Upper lobe of right lung (tissue), 1 donor: ENCODE data around the gene ANKS3. TPM values are rescaled to one million over a fixed set of nuclear protein-coding genes. Genes with fewer than 3 reads are reported as not detected.

Experiments used
- ATAC-seq: fragments of 200-7000 bp; cut with Tn5 transposase; one replicate; pipeline ENCODE4 v1.9.1; 2020; ENCODE audit warnings: mild to moderate bottlenecking, moderate library complexity
- DNase-seq: peaks from one replicate; pipeline ENCODE4 v3.0.0-alpha.2; 2020
- H3K27ac ChIP-seq: fragments of 200-600 bp; one replicate; pipeline ENCODE4 v1.8.0; 2022
- H3K27me3 ChIP-seq: fragments of 200-600 bp; one replicate; pipeline ENCODE4 v1.8.0; 2022; ENCODE audit warnings: mild to moderate bottlenecking
- H3K36me3 ChIP-seq: fragments of 200-600 bp; one replicate; pipeline ENCODE4 v1.8.0; 2022
- H3K4me1 ChIP-seq: fragments of 200-600 bp; one replicate; pipeline ENCODE4 v1.8.0; 2022
- H3K4me3 ChIP-seq: fragments of 200-600 bp; one replicate; pipeline ENCODE4 v1.8.0; 2022; ENCODE audit warnings: mild to moderate bottlenecking
- H3K9me3 ChIP-seq: fragments of 200-600 bp; one replicate; pipeline ENCODE4 v1.8.0; 2022
- intact Hi-C: fragments of 100-400 bp; cut with DNase I; formaldehyde crosslinking; loops from one replicate; pipeline ENCODE4 v1.11.0; 2022
- total RNA-seq: library from RNA; stranded (reverse); fragmentation: NEBNext Ultra II Directional; extraction: Animal tissue kit (Norgen Biotek cat#: 25700); gene quantifications from one replicate; pipeline ENCODE4 v1.2.1, GENCODE V29; 2021
- TF ChIP-seq, protein P1 (sequence below): fragments of 200-600 bp; IDR thresholded peaks from one replicate; pipeline ENCODE4 v1.8.0; 2022; ENCODE audit warnings: antibody characterized with exemption
- donor health status: DM: no; HTN: yes; CAD: no; lungs with severe emphysema.

ANKS3 gene
- total RNA-seq, 1 donor from 2014 or later = 20.6 TPM

DNA sequence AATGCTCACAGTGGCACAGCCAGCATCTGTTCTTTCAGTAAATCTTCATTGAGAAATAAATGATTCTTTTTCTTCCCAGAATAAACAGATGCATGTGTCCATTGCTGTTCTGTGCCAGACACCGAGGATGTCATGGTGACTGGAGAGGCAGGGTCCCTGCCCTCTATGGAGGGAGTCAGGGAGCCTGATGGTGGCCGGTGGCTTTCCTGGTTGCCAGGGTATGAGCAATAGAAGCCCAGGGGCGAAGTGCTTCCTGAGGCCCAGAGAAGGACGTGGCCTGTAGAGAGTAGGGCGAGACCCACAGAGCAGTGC, 70.7 kb downstream of the ANKS3 start:
- H3K4me1 ChIP-seq = peaks cover 49% of the 10 kb centered on the region

DNA sequence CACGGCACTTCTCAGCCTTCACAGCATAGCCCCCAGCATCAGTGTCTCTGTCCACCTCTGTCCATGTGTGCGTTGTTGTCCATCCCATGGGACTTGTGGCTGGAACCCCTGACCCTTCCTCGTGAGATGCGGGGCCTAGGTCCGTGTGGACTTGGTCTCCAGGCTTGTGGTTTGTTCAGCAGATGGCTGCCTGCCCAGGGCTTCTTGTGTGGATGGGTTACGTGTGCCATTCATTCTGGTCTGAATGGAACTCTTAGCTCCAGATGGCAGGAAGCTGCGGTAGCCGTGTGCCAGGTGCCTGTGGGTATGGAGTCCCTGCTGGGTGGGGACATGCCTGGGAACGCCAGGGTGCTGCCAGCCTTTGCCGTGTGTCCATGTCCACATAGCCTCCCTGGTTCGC, 72.4 kb downstream of the ANKS3 start:
- Histone ChIP-seq H3K27me3 (no peaks in the 10 kb centered on the region), H3K9me3 (no peaks in the 10 kb centered on the region), H3K36me3 (peaks cover 38% of the 10 kb centered on the region), H3K27ac (peak overlapping the region; percentile 56), H3K4me3 (no peak overlapping the region), H3K4me1 (peaks cover 49% of the 10 kb centered on the region)
- intact Hi-C loops = no loop called here
- peak; percentile 79 for DNase-seq
- peak; percentile 40 for ATAC-seq
- TF ChIP-seq, protein P1, sequence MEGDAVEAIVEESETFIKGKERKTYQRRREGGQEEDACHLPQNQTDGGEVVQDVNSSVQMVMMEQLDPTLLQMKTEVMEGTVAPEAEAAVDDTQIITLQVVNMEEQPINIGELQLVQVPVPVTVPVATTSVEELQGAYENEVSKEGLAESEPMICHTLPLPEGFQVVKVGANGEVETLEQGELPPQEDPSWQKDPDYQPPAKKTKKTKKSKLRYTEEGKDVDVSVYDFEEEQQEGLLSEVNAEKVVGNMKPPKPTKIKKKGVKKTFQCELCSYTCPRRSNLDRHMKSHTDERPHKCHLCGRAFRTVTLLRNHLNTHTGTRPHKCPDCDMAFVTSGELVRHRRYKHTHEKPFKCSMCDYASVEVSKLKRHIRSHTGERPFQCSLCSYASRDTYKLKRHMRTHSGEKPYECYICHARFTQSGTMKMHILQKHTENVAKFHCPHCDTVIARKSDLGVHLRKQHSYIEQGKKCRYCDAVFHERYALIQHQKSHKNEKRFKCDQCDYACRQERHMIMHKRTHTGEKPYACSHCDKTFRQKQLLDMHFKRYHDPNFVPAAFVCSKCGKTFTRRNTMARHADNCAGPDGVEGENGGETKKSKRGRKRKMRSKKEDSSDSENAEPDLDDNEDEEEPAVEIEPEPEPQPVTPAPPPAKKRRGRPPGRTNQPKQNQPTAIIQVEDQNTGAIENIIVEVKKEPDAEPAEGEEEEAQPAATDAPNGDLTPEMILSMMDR = no peak

More for the DNA sequence above, 70.7 kb downstream of the ANKS3 start:
- Histone ChIP-seq H3K27me3 (no peaks in the 10 kb centered on the region), H3K36me3 (peaks cover 38% of the 10 kb centered on the region), H3K27ac (peak overlapping the region; percentile 76), H3K4me3 (no peak overlapping the region), H3K9me3 (no peaks in the 10 kb centered on the region)
- TF ChIP-seq, protein P1 = no peak
- DNase-seq (no peak), ATAC-seq (no peak)
- intact Hi-C loops = no loop called here

DNA sequence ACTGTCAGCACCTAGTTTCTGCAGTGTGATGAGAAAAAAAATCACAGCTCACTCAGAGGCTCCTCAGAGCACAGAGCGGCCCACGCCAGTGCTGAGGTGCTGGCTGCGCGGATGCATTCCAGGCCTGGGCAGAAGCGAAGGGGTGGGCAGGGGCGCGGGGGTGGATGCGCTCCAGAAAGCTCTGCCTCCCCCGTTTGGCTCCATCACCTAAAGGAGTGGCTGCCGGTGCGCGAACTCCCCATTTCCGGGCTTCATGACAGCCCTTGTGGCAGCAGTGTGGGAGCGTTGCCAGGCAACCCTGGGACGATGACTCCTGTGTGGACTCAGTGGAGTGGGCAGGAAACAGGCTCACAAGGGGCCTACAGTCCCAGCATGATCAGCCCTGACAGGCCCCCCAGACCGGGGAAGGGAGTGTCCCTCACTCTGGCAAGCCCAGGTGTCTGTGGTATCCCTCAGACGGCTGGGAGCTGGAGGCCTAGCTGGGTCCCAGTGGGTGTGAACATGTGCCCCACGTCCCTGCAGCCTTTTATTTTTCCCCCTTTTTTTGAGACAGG, 73.5 kb downstream of the ANKS3 start:
- Histone ChIP-seq H3K36me3 (peaks cover 37% of the 10 kb centered on the region), H3K27ac (peak overlapping the region; percentile 56)
- ATAC-seq = peak; percentile 45

DNA sequence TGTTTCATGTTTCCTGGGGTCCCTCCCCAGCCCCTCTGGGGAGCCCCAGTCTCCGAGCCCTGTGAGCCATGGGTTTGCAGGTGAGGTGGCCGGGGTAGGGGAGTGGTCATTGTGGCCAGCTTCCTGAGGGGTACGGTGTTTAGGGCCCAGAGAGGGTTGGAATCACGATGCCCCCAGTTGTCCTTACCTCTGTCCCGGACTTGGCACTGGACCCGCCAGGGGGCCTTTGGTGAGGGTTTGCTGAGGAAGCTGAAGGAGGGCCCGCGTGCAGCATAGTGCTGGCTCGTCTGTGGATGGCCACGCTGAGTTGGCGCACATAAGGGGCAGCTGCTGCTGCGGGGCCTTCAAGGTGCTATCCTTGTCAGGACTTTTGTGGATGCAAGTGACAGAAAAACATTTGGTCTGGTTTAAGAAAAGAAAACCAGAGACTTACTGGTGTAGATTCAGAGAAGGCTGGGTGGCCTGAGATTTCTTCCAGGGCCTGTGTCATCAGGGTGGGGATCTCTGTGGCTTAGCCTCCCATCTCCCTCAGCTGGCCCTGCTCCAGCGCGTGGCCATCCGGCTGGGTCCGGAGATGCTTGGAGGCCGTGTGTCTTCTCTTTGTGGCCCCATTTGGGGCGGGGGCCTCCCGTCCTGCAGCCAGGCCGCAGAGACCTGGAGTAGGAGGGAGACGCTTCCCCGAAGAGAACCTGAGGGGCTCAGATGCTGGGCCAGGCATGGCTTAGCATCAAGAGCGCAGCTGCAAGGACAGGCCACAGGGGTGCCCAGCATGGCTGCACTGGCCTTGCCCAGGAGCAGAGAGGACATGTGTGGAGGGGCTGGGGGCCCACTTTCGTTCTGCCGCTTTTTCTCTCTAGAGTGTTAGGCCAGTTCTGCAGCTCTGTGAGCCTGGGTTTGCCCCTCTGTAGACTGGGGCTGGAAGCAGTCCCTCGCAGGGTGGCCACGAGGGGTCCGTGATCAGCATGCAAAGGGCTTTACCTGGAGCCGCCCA, 74.4 kb downstream of the ANKS3 start:
- ATAC-seq (no peak), DNase-seq (no peak)
- Histone ChIP-seq H3K36me3 (peaks cover 46% of the 10 kb centered on the region), H3K27me3 (no peaks in the 10 kb centered on the region), H3K27ac (peak overlapping the region; percentile 31), H3K4me1 (peaks cover 48% of the 10 kb centered on the region), H3K4me3 (no peak overlapping the region), H3K9me3 (no peaks in the 10 kb centered on the region)
- TF ChIP-seq, protein P1 = no peak
- intact Hi-C loops = no loop called here

More for the DNA sequence above, 73.5 kb downstream of the ANKS3 start:
- intact Hi-C loops = no loop called here
- TF ChIP-seq, protein P1 = no peak
- no peak overlapping the region for H3K4me3 ChIP-seq
- H3K9me3 ChIP-seq = no peaks in the 10 kb centered on the region
- peak; percentile 91 for DNase-seq
- peaks cover 49% of the 10 kb centered on the region for H3K4me1 ChIP-seq
- H3K27me3 ChIP-seq = no peaks in the 10 kb centered on the region

DNA sequence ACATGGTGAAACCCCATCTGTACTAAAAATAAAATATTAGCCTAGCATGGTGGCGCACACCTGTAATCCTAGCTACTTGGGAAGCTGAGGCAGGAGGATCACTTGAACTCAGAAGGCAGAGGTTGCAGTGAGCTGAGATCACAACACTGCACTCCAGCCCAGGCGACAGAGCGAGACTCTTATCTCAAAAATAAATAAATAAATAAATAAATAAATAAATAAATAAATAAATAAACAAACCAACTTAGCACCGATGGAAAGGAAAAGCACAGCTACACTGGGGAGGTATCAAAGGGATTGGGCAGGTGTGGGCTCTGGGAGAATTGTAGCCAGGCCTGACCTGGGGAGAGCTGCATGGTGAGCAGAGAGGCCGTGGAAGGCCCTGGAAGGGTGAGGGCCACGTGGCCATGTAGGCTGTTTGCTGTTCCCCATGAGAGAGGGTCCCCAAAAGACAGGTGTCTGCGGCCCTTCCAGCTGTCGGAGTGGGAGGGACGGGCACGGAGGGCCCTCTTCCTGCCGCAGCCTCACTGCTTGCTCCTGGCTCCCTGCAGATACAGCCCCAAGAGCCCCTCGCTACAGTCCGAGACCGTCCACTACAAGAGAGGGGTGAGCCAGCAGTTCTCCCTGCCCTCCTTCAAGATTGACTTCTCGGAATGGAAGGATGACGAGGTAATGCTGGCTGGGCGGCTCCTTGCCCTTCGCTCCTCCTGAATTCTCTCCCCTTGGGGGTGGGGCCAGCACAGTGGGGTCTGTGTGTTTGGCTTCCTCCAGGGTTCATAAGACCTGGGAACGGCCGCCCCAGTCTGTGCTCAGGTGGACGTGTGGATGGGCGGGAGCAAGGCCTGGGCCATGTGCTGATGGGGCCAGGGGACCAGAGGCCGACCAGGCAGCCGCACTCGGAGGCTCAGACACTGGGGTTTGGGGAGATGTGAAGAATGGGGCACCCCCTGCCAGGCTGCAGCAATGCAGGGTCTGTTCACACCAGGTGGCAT, 77.1 kb downstream of the ANKS3 start:
- no peaks in the 10 kb centered on the region for H3K9me3 ChIP-seq
- no peaks in the 10 kb centered on the region for H3K27me3 ChIP-seq
- H3K27ac ChIP-seq = peak overlapping the region; percentile 19
- TF ChIP-seq, protein P1 = no peak
- DNase-seq (no peak), ATAC-seq (no peak)
- H3K4me3 ChIP-seq = no peak overlapping the region
- intact Hi-C loops = no loop called here
- peaks cover 68% of the 10 kb centered on the region for H3K36me3 ChIP-seq
- peaks cover 40% of the 10 kb centered on the region for H3K4me1 ChIP-seq
